T-cell (primary cell): Measurements from ENCODE around the gene INO80D. TPM values are rescaled to one million over a fixed set of nuclear protein-coding genes. Genes with fewer than 3 reads are reported as not detected.

Experiments
- ATAC-seq, 4 experiments: fragments of 200-7000 bp in 3 of 4; fragments of 150-1000 bp in 1 of 4; cut with Tn5 transposase; replicated peaks in 1 of 4; 1 replicate in 3 of 4; 2 replicates in 1 of 4; pipeline ENCODE4 v1.10.0; 2021; ENCODE audit warnings: moderate library complexity in 3 of 4, mild to moderate bottlenecking in 2 of 4, moderate number of reproducible peaks in 1 of 4
- CTCF ChIA-PET, 2 donors: fragments of 300-600 bp; sonication (Branson Sonifier 250); formaldehyde crosslinking; loops; one replicate each; lab custom pipeline; 2022; ENCODE audit warnings: antibody characterized with exemption in 2 of 2; lab: Charles Lee
- POLR2A ChIA-PET, 2 donors: fragments of 300-600 bp; sonication (Branson Sonifier 250); formaldehyde crosslinking; loops; one replicate each; lab custom pipeline; 2022; ENCODE audit warnings: antibody characterized with exemption in 2 of 2; lab: Charles Lee
- DNase-seq, 35 experiments: peaks; one replicate each; pipeline versions ENCODE4 v3.0.0 to v3.0.0-alpha.2; 2013 to 2023
- H3K27ac ChIP-seq: one replicate; pipeline ENCODE4 v1.5.1; 2013; ENCODE audit warnings: low read length
- H3K27me3 ChIP-seq, 2 experiments: replicated peaks in 1 of 2; 1 replicate in 1 of 2; 2 replicates in 1 of 2; pipeline versions ENCODE4 v1.6.1 to v1.7.0; 2013; ENCODE audit warnings: low read length in 1 of 2, mixed read lengths in 1 of 2; ENCODE audit not compliant: control insufficient read depth in 2 of 2, insufficient read depth in 2 of 2; ENCODE audit errors: extremely low read depth in 1 of 2
- H3K36me3 ChIP-seq, 2 donors: 1 replicate in 1 of 2; 2 replicates in 1 of 2; pipeline versions ENCODE4 v1.6.1 to v1.7.0; 2013; ENCODE audit warnings: low read length in 1 of 2; ENCODE audit not compliant: control insufficient read depth in 2 of 2, insufficient read depth in 1 of 2; ENCODE audit errors: extremely low read depth in 1 of 2
- H3K4me1 ChIP-seq, 2 experiments: 1 replicate in 1 of 2; 2 replicates in 1 of 2; pipeline versions ENCODE4 v1.6.1 to v1.7.0; 2013; ENCODE audit warnings: low read length in 2 of 2, mixed read lengths in 1 of 2; ENCODE audit not compliant: insufficient read depth in 2 of 2, control insufficient read depth in 1 of 2; ENCODE audit errors: extremely low read depth in 1 of 2
- H3K4me3 ChIP-seq, 2 donors: 1 replicate in 1 of 2; 2 replicates in 1 of 2; pipeline versions ENCODE4 v1.5.1 to v1.7.0; 2013; ENCODE audit warnings: mild to moderate bottlenecking in 2 of 2, low read length in 1 of 2, moderate library complexity in 1 of 2; ENCODE audit not compliant: control insufficient read depth in 1 of 2; ENCODE audit errors: extremely low read depth in 1 of 2
- H3K9me3 ChIP-seq: 2 replicates; pipeline ENCODE4 v1.7.0; 2013
- H3K27ac Mint-ChIP-seq, 2 donors: one replicate each; pipeline ENCODE4 v1.8.0; 2020 to 2021; ENCODE audit warnings: mild to moderate bottlenecking in 2 of 2, mixed read lengths in 2 of 2
- H3K27me3 Mint-ChIP-seq, 2 donors: one replicate each; pipeline ENCODE4 v1.8.0; 2021 to 2022; ENCODE audit warnings: mixed read lengths in 2 of 2
- H3K36me3 Mint-ChIP-seq: one replicate; pipeline ENCODE4 v1.8.0; 2021; ENCODE audit warnings: mixed read lengths
- H3K4me1 Mint-ChIP-seq, 3 donors: one replicate each; pipeline ENCODE4 v1.8.0; 2020 to 2022; ENCODE audit warnings: mixed read lengths in 3 of 3, mild to moderate bottlenecking in 1 of 3
- H3K4me3 Mint-ChIP-seq, 3 donors: one replicate each; pipeline ENCODE4 v1.8.0; 2020 to 2022; ENCODE audit warnings: mild to moderate bottlenecking in 3 of 3, mixed read lengths in 3 of 3, moderate library complexity in 3 of 3
- H3K9me3 Mint-ChIP-seq, 3 donors: one replicate each; pipeline ENCODE4 v1.8.0; 2020 to 2022; ENCODE audit warnings: mixed read lengths in 3 of 3
- WGBS: methylation state at CpG from one replicate; pipeline ENCODE4 v1.1.5; 2013; ENCODE audit warnings: missing lambda C conversion rate; ENCODE audit not compliant: insufficient coverage; 5-methylcytosine and 5-hydroxymethylcytosine counted together
- total RNA-seq, 35 experiments: library from RNA in 6 of 35; stranded (reverse) in 6 of 35; fragments of 120-200 nt in 1 of 35; gene quantifications; one replicate each; pipeline versions ENCODE4 v1.2.1 to v1.2.4 and lab custom pipeline; 2013 to 2026

INO80D gene
- total RNA-seq, 5 donors from 2014 or later (not counting 1 experiment from before 2014, with no cell fraction given): 34.2 to 49.8 (median 41.9) TPM

GRCh38 chr2:206115026-206115578 lies 29.1 kb upstream of the INO80D start:
- Mint-ChIP-seq H3K27me3 (no peaks in the 10 kb centered on the region), H3K36me3 (peaks cover 36% of the 10 kb centered on the region), H3K27ac (no peak overlapping the region), H3K4me1 (no peaks in the 10 kb centered on the region), H3K9me3 (peaks cover 3 to 10% (median 10%) of the 10 kb centered on the region in 3 donors), H3K4me3 (no peak overlapping the region)
- Histone ChIP-seq H3K9me3 (peaks cover 3% of the 10 kb centered on the region), H3K4me1 (no peaks in the 10 kb centered on the region), H3K4me3 (no peak overlapping the region), H3K36me3 (peaks cover 0 to 2% of the 10 kb centered on the region in 2 donors), H3K27ac (no peak overlapping the region), H3K27me3 (no peaks in the 10 kb centered on the region)
- ChIA-PET POLR2A (no interaction called here), CTCF (interaction anchor here in 1 of 2 donors (0.6 kb wide), 1 partner anchor 87 kb away, joined by 3 read pairs; no protein-coding TSS in a partner anchor)
- DNase-seq (no peak), ATAC-seq (no peak)
- 100% methylated on average over 1 of the region's 3 CpGs for WGBS

- no peaks in the 10 kb centered on the region for H3K4me1 ChIP-seq
- H3K9me3 Mint-ChIP-seq: peaks cover 0 to 9% (median 7%) of the 10 kb centered on the region in 3 donors
- 40% methylated on average over 1 of the region's 7 CpGs for WGBS
- POLR2A ChIA-PET: no interaction called here
- H3K27me3 Mint-ChIP-seq: no peaks in the 10 kb centered on the region
- peaks cover 3% of the 10 kb centered on the region for H3K9me3 ChIP-seq
- no peak overlapping the region for H3K27ac ChIP-seq
- CTCF ChIA-PET: no interaction called here
- H3K27me3 ChIP-seq: no peaks in the 10 kb centered on the region
- peaks cover 32% of the 10 kb centered on the region for H3K36me3 Mint-ChIP-seq
- no peaks in the 10 kb centered on the region for H3K4me1 Mint-ChIP-seq
- H3K27ac Mint-ChIP-seq: no peak overlapping the region
- ATAC-seq (no peak), DNase-seq (no peak)
- no peak overlapping the region for H3K4me3 ChIP-seq
- no peak overlapping the region for H3K4me3 Mint-ChIP-seq
- no peaks in the 10 kb centered on the region for H3K36me3 ChIP-seq
These were observed 27.0 kb upstream of the INO80D start for GRCh38 chr2:206112846-206113547.

DNA sequence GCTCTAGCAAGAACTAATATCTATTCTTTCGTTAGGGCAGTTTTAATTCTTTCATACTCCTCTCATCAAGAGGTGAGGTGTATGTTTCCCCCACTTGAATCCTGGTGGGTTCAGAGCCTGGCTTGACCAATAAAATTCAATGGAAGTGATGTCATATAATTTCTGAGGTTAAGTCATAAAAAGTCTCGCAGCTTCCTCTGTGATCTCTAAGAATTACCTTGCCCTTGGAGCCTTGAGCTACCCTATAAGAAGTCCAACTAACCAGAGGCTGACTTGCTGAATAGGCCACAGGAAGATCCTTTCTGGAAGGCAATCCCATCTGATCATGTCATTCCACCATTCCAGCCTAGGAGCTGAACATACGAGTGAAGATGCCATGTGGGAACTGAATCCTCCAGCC lies 26.1 kb upstream of the INO80D start:
- no peaks in the 10 kb centered on the region for H3K4me1 Mint-ChIP-seq
- no peak overlapping the region for H3K27ac Mint-ChIP-seq

GRCh38 chr2:206108713-206109112 lies 22.7 kb upstream of the INO80D start:
- 100% methylated on average over 1 of the region's 7 CpGs for WGBS
- Mint-ChIP-seq H3K4me1 (no peaks in the 10 kb centered on the region), H3K36me3 (peaks cover 19% of the 10 kb centered on the region), H3K27me3 (no peaks in the 10 kb centered on the region), H3K27ac (no peak overlapping the region), H3K4me3 (no peak overlapping the region), H3K9me3 (peaks cover 0 to 9% (median 7%) of the 10 kb centered on the region in 3 donors)
- POLR2A ChIA-PET: interaction anchor here in 1 of 2 donors (0.5 kb wide), 1 partner anchor 1760 kb away, joined by 3 read pairs; no protein-coding TSS in a partner anchor
- no peak for DNase-seq
- H3K9me3 ChIP-seq: peaks cover 3% of the 10 kb centered on the region
- no peaks in the 10 kb centered on the region for H3K27me3 ChIP-seq
- no peak for ATAC-seq
- no peaks in the 10 kb centered on the region for H3K36me3 ChIP-seq
- CTCF ChIA-PET: no interaction called here
- no peak overlapping the region for H3K27ac ChIP-seq
- H3K4me3 ChIP-seq: no peak overlapping the region
- H3K4me1 ChIP-seq: no peaks in the 10 kb centered on the region

More for the DNA sequence above, 26.1 kb upstream of the INO80D start:
- peaks cover 0 to 9% (median 7%) of the 10 kb centered on the region in 3 donors for H3K9me3 Mint-ChIP-seq
- DNase-seq: no peak
- POLR2A ChIA-PET: no interaction called here
- no peak for ATAC-seq
- Histone ChIP-seq H3K27me3 (no peaks in the 10 kb centered on the region), H3K4me1 (no peaks in the 10 kb centered on the region), H3K27ac (no peak overlapping the region), H3K9me3 (peaks cover 3% of the 10 kb centered on the region), H3K36me3 (no peaks in the 10 kb centered on the region), H3K4me3 (no peak overlapping the region)
- peaks cover 32% of the 10 kb centered on the region for H3K36me3 Mint-ChIP-seq
- WGBS: 100% methylated on average over 2 of the region's 3 CpGs
- CTCF ChIA-PET: no interaction called here
- H3K4me3 Mint-ChIP-seq: no peak overlapping the region
- H3K27me3 Mint-ChIP-seq: no peaks in the 10 kb centered on the region

DNA sequence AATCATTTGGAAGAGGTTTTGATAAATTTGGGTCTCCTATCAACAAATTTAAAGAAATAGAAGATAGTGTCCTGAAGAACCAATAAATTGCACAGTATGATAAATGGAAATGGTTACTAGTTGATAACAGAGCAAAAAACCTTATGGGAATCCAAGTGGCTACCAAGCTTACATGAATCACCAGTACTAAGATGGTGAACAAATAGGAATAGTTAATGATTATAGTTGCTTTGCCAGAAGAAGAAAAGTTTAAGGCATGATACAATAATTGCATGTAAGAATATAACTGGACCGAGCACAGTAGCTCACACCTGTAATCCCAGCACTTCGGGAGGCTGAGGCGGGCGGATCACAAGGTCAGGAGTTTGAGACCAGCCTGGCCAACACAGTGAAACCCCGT lies 19.6 kb upstream of the INO80D start:
- ATAC-seq (no peak), DNase-seq (no peak)
- Mint-ChIP-seq H3K4me1 (no peaks in the 10 kb centered on the region), H3K9me3 (no peaks in the 10 kb centered on the region), H3K36me3 (peaks cover 6% of the 10 kb centered on the region), H3K27me3 (no peaks in the 10 kb centered on the region), H3K4me3 (no peak overlapping the region), H3K27ac (no peak overlapping the region)
- Histone ChIP-seq H3K27me3 (no peaks in the 10 kb centered on the region), H3K27ac (no peak overlapping the region), H3K36me3 (no peaks in the 10 kb centered on the region), H3K4me1 (no peaks in the 10 kb centered on the region), H3K9me3 (no peaks in the 10 kb centered on the region), H3K4me3 (no peak overlapping the region)
- CTCF ChIA-PET: no interaction called here
- 100% methylated on average over 2 of the region's 5 CpGs for WGBS
- POLR2A ChIA-PET: no interaction called here

DNA sequence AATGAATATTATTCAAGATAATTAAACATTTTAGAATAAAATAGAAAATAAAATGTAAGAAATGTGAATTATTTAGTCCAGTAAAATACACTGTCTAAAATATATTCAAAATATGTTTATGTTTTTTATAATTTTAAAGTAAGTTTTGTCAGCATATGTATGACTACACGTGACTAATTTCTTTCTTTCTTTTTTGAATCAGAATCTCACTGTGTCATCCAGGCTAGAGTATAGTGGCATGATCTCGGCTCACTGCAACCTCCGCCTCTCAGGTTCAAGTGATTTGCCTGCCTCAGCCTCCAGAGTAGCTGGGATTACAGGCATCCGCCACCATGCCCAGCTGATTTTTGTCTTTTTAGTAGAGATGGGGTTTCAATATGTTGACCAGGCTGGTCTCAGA lies 19.1 kb upstream of the INO80D start:
- Histone ChIP-seq H3K4me1 (no peaks in the 10 kb centered on the region), H3K9me3 (no peaks in the 10 kb centered on the region), H3K4me3 (no peak overlapping the region), H3K36me3 (no peaks in the 10 kb centered on the region), H3K27ac (no peak overlapping the region), H3K27me3 (no peaks in the 10 kb centered on the region)
- Mint-ChIP-seq H3K36me3 (peaks cover 6% of the 10 kb centered on the region), H3K4me3 (no peak overlapping the region), H3K27ac (no peak overlapping the region), H3K27me3 (no peaks in the 10 kb centered on the region), H3K4me1 (no peaks in the 10 kb centered on the region), H3K9me3 (no peaks in the 10 kb centered on the region)
- ChIA-PET CTCF (no interaction called here), POLR2A (no interaction called here)
- WGBS: 100% methylated on average over 1 of the region's 4 CpGs
- ATAC-seq (no peak), DNase-seq (no peak)
